COLO668 (cell line): ENCODE measurements around the gene MRPL34.
"Not testable (repeated sequence)": the region's sequence is repeated elsewhere in the genome, so short reads cannot be mapped to it uniquely, and the experiment has no call there.

Source experiments
- DNase-seq: peaks from one replicate; lab custom pipeline; 2025; ENCODE audit not compliant: unreplicated experiment; lab: John Stamatoyannopoulos, UW

Gene MRPL34

GRCh38 chr19:17285415-17286135, 20.1 kb upstream of the MRPL34 start:
- no peak for DNase-seq

- DNase-seq = no peak
These were observed 19.4 kb upstream of the MRPL34 start for GRCh38 chr19:17286263-17286662.

GRCh38 chr19:17286752-17287151, 18.9 kb upstream of the MRPL34 start:
- no peak for DNase-seq

- DNase-seq = peak; percentile 6
These were observed 16.2 kb upstream of the MRPL34 start for GRCh38 chr19:17289489-17289888.

GRCh38 chr19:17292301-17293074, 13.2 kb upstream of the MRPL34 start:
- DNase-seq = peak; percentile 24

- no peak for DNase-seq
These were observed 12.1 kb upstream of the MRPL34 start for GRCh38 chr19:17293605-17294004.

- DNase-seq = peak; percentile 34
These were observed 11.4 kb upstream of the MRPL34 start for GRCh38 chr19:17294051-17294891.

- not testable (repeated sequence) for DNase-seq
These were observed 10.1 kb upstream of the MRPL34 start for GRCh38 chr19:17295551-17295950.

- peak; percentile 28 for DNase-seq
These were observed 9.4 kb upstream of the MRPL34 start for GRCh38 chr19:17296273-17296672.

GRCh38 chr19:17296976-17297375, 8.7 kb upstream of the MRPL34 start:
- no peak for DNase-seq

GRCh38 chr19:17300992-17301619, 4.6 kb upstream of the MRPL34 start:
- DNase-seq = no peak

GRCh38 chr19:17302391-17303166, 3.1 kb upstream of the MRPL34 start:
- peak; percentile 31 for DNase-seq

- peak; percentile 96 for DNase-seq
These were observed 2.3 kb upstream of the MRPL34 start, which contains the start of gene ABHD8 for GRCh38 chr19:17303167-17303939. ABHD8 (minus strand) TSS chr19:17303425; CDS start chr19:17301616, 1,809 bp downstream.

- no peak for DNase-seq
These were observed 1.8 kb upstream of the MRPL34 start for GRCh38 chr19:17303940-17304267.

GRCh38 chr19:17304386-17305215, 1.1 kb upstream of the MRPL34 start:
- no peak for DNase-seq

GRCh38 chr19:17305216-17305516, 506 bp upstream of the MRPL34 start:
- DNase-seq = no peak

GRCh38 chr19:17306285-17306714, 628 bp downstream of the MRPL34 start:
- DNase-seq = no peak

GRCh38 chr19:17307876-17308377, 2.3 kb downstream of the MRPL34 start:
- no peak for DNase-seq
